GM21367 (cell line): ENCODE data around the gene CRIM1.

Experiments used
- ATAC-seq: cut with Tn5 transposase; IDR thresholded peaks from one replicate; pipeline ENCODE4 v1.9.1; 2021; ENCODE audit not compliant: unreplicated experiment

CRIM1 gene

GRCh38 chr2:36544638-36545338, 189.2 kb downstream of the CRIM1 start:
- no peak for ATAC-seq

- ATAC-seq, result no peak
These were observed 190.4 kb downstream of the CRIM1 start for GRCh38 chr2:36545871-36546416.

- no peak for ATAC-seq
These were observed 192.3 kb downstream of the CRIM1 start for GRCh38 chr2:36547906-36548305.

GRCh38 chr2:36549165-36549574, 193.6 kb downstream of the CRIM1 start:
- no peak for ATAC-seq

GRCh38 chr2:36550006-36550405, 194.4 kb downstream of the CRIM1 start:
- ATAC-seq, result no peak

GRCh38 chr2:36553683-36554082, 198.1 kb downstream of the CRIM1 start:
- ATAC-seq, result no peak

- no peak for ATAC-seq
These were observed 199.0 kb downstream of the CRIM1 start for GRCh38 chr2:36554531-36554930.

GRCh38 chr2:36555789-36556188, 200.2 kb downstream of the CRIM1 start:
- no peak for ATAC-seq

- ATAC-seq, result no peak
These were observed 201.3 kb downstream of the CRIM1 start for GRCh38 chr2:36556842-36557241.

GRCh38 chr2:36559221-36559942, 203.8 kb downstream of the CRIM1 start:
- ATAC-seq, result no peak

- ATAC-seq, result no peak
These were observed 205.1 kb downstream of the CRIM1 start for GRCh38 chr2:36560726-36561125.

- ATAC-seq, result no peak
These were observed 205.8 kb downstream of the CRIM1 start for GRCh38 chr2:36561237-36561944.

- no peak for ATAC-seq
These were observed 206.7 kb downstream of the CRIM1 start for GRCh38 chr2:36562240-36562639.

- no peak for ATAC-seq
These were observed 207.5 kb downstream of the CRIM1 start for GRCh38 chr2:36562973-36563532.

- no peak for ATAC-seq
These were observed 208.9 kb downstream of the CRIM1 start for GRCh38 chr2:36564377-36564930.

GRCh38 chr2:36565712-36566111, 210.1 kb downstream of the CRIM1 start:
- ATAC-seq, result no peak

- ATAC-seq, result no peak
These were observed 211.3 kb downstream of the CRIM1 start for GRCh38 chr2:36566887-36567286.

GRCh38 chr2:36567711-36568408, 212.3 kb downstream of the CRIM1 start:
- ATAC-seq, result no peak

- ATAC-seq, result no peak
These were observed 213.1 kb downstream of the CRIM1 start for GRCh38 chr2:36568516-36569246.
